GM12892 (cell line): ENCODE results near the gene SLC51A.

Experiments used
- POLR2A ChIP-seq: IDR thresholded peaks from 2 replicates; pipeline ENCODE4 v1.6.1; 2011; ENCODE audit warnings: low read depth, low read length, control low read depth
- POLR2AphosphoS5 ChIP-seq: IDR thresholded peaks from 2 replicates; pipeline ENCODE4 v1.6.1; 2011; ENCODE audit warnings: low read depth, low read length, control low read depth
- TAF1 ChIP-seq: IDR thresholded peaks from 2 replicates; pipeline ENCODE4 v1.6.1; 2011; ENCODE audit warnings: low read depth, mild to moderate bottlenecking, control low read depth, low read length, borderline replicate concordance

DNA sequence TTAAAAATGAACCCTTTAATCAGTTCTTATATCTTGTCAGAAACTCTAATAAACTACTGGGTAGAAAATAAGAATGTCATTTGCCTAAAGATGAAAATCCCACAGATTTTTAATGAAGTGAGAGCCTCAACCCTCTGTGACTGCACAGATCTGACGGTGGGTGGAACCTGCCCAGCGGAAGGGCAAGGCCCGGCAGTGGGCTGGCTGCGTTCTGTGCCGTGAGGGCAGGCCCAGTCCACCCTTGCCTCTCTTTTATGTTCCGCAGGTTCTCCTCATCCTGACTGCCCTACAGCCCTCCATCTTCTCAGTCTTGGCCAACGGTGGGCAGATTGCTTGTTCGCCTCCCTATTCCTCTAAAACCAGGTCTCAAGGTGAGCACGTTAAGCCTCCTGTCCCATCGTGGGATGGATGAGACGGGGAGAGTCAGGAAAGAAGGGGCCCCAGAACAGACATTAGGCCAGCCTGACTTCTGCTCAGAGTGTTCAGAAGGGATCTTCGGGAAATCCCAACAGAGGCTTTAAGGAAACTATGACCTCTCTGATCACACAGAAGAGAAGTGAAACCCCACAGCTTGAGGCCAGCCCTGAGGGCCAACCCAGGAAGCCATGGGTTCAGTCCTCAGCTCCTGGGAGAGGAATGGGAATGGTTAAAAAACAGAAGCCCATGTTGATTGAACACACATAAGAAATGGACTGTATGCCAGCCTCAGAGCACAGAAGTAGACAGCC lies 16.0 kb downstream of the SLC51A start:
- no peak for TF ChIP-seq TAF1
- TF ChIP-seq POLR2AphosphoS5: no peak
- no peak for TF ChIP-seq POLR2A
